ENCODE data around the gene FBN2.

GRCh38 chr5:128405159-128405558 is 132.9 kb downstream of the FBN2 start:
- TF ChIP-seq POLR2A (IDR thresholded peaks at IDR 0.05) (no peak), CTCF (IDR thresholded peaks at IDR 0.05) (no peak)

Measured in lower leg skin (tissue), 3 donors.